ENCODE measurements around the gene FOXO6. TPM values are rescaled to one million over a fixed set of nuclear protein-coding genes. Genes with fewer than 3 reads are reported as not detected.

The FOXO6 gene
- total and polyA plus RNA-seq, 2 of the 13 experiments (the other 11 are each of a cell fraction or from before 2014, with no cell fraction given): 0.13 TPM; not detected in 1

GRCh38 chr1:41365320-41365633 lies 4.0 kb downstream of the FOXO6 start:
- Histone ChIP-seq H3K4me2 (ENCODE audit: low read depth, low read length) (no peak overlapping the region), H3K79me2 (ENCODE audit: insufficient read depth, low read length) (no peaks in the 10 kb centered on the region), H3K27me3 (ENCODE audit: control insufficient read depth in 1 of 2, insufficient read depth in 2 of 2, low read length in 2 of 2) (peaks cover 11 to 31% of the 10 kb centered on the region in 2 experiments), H3K9me3 (ENCODE audit: low read length) (no peaks in the 10 kb centered on the region), H3K9ac (ENCODE audit: insufficient read depth, low read depth, low read length) (no peak overlapping the region), H3K4me1 (ENCODE audit: insufficient read depth, low read length) (peaks cover 17% of the 10 kb centered on the region), H4K20me1 (ENCODE audit: insufficient read depth, low read length) (peaks cover 3% of the 10 kb centered on the region; the same call in 1 of the 2 replicates), H2AFZ (ENCODE audit: low read length) (no peak overlapping the region), H3K36me3 (replicated peaks in 1 of 2; ENCODE audit: control insufficient read depth in 1 of 2, insufficient read depth in 2 of 2, low read length in 2 of 2) (no peaks in the 10 kb centered on the region), H3K27ac (ENCODE audit: extremely low read length, insufficient read depth, low read length) (no peak overlapping the region), H3K4me3 (replicated peaks in 1 of 3; ENCODE audit: insufficient read depth in 1 of 3, low read depth in 2 of 3, low read length in 3 of 3) (no peak overlapping the region)
- ChIA-PET CTCF (ENCODE audit: low intra/inter-chr PET ratio, low total read pairs) (no interaction called here), POLR2A (no interaction called here)
- DNase-seq (ENCODE audit: low spot score): no peak
- TF ChIP-seq ZNF792 (CRISPR knock-in tag; IDR thresholded peaks at IDR 0.05) (no peak), NFKB2 (CRISPR knock-in tag; IDR thresholded peaks at IDR 0.05; ENCODE audit: borderline replicate concordance) (no peak)
- no TSS peak for BruUV-seq (replicated peaks)
- ATAC-seq: no peak
- FAIRE-seq: no peak
- in situ Hi-C loops (cut with HindIII; ENCODE audit: extremely low pct_ligation_motif_present, low pct_unique_long_range_greater_than_20kb): no loop called here
- intact Hi-C loops (cut with micrococcal nuclease; ENCODE audit: unreplicated experiment): no loop called here

GRCh38 chr1:41365772-41366454 lies 4.7 kb downstream of the FOXO6 start:
- POLR2A ChIA-PET: no interaction called here
- peaks cover 3% of the 10 kb centered on the region; the same call in 1 of the 2 replicates for H4K20me1 ChIP-seq (ENCODE audit: insufficient read depth, low read length)
- intact Hi-C loops (cut with micrococcal nuclease; ENCODE audit: unreplicated experiment): no loop called here
- no peak for DNase-seq (ENCODE audit: low spot score)
- peaks cover 18% of the 10 kb centered on the region for H3K4me1 ChIP-seq (ENCODE audit: insufficient read depth, low read length)
- no peaks in the 10 kb centered on the region for H3K9me3 ChIP-seq (ENCODE audit: low read length)
- no TSS peak for BruUV-seq (replicated peaks)
- H3K79me2 ChIP-seq (ENCODE audit: insufficient read depth, low read length): no peaks in the 10 kb centered on the region
- peaks cover 11 to 31% of the 10 kb centered on the region in 2 experiments for H3K27me3 ChIP-seq (ENCODE audit: control insufficient read depth in 1 of 2, insufficient read depth in 2 of 2, low read length in 2 of 2)
- CTCF ChIA-PET (ENCODE audit: low intra/inter-chr PET ratio, low total read pairs): no interaction called here
- no peak overlapping the region for H3K27ac ChIP-seq (ENCODE audit: extremely low read length, insufficient read depth, low read length)
- H2AFZ ChIP-seq (ENCODE audit: low read length): no peak overlapping the region
- 67% methylated on average over 10 of the region's 23 CpGs for WGBS (ENCODE audit: low lambda C conversion rate)
- H3K9ac ChIP-seq (ENCODE audit: insufficient read depth, low read depth, low read length): no peak overlapping the region
- no peak overlapping the region for H3K4me3 ChIP-seq (replicated peaks in 1 of 3; ENCODE audit: insufficient read depth in 1 of 3, low read depth in 2 of 3, low read length in 3 of 3)
- no peaks in the 10 kb centered on the region for H3K36me3 ChIP-seq (replicated peaks in 1 of 2; ENCODE audit: control insufficient read depth in 1 of 2, insufficient read depth in 2 of 2, low read length in 2 of 2)
- no peak for FAIRE-seq
- H3K4me2 ChIP-seq (ENCODE audit: low read depth, low read length): no peak overlapping the region
- ATAC-seq: no peak
- in situ Hi-C loops (cut with HindIII; ENCODE audit: extremely low pct_ligation_motif_present, low pct_unique_long_range_greater_than_20kb): no loop called here
- TF ChIP-seq ZNF720 (CRISPR knock-in tag; IDR thresholded peaks at IDR 0.05) (no peak), HOXA7 (CRISPR knock-in tag; IDR thresholded peaks at IDR 0.05) (no peak), ZNF772 (CRISPR knock-in tag; IDR thresholded peaks at IDR 0.05) (no peak), EZH2 (conservative IDR thresholded peaks at IDR 0.05; ENCODE audit: low read depth, low read length) (no peak), ZNF580 (CRISPR knock-in tag; IDR thresholded peaks at IDR 0.05; ENCODE audit: borderline replicate concordance, low read depth) (no peak), ZNF746 (CRISPR knock-in tag; IDR thresholded peaks at IDR 0.05) (no peak), IKZF4 (CRISPR knock-in tag; IDR thresholded peaks at IDR 0.05; ENCODE audit: borderline replicate concordance, low read depth, not compliant biosample characterization) (no peak), ZNF883 (CRISPR knock-in tag; IDR thresholded peaks at IDR 0.05; ENCODE audit: not compliant biosample characterization) (no peak), HDAC6 (IDR thresholded peaks at IDR 0.05; ENCODE audit: low read depth, low read length) (no peak), MATR3 (CRISPR knock-in tag; IDR thresholded peaks at IDR 0.05) (no peak), ELF4 (CRISPR knock-in tag; IDR thresholded peaks at IDR 0.05; ENCODE audit: borderline replicate concordance) (no peak)
- TF ChIP-seq, protein P1, sequence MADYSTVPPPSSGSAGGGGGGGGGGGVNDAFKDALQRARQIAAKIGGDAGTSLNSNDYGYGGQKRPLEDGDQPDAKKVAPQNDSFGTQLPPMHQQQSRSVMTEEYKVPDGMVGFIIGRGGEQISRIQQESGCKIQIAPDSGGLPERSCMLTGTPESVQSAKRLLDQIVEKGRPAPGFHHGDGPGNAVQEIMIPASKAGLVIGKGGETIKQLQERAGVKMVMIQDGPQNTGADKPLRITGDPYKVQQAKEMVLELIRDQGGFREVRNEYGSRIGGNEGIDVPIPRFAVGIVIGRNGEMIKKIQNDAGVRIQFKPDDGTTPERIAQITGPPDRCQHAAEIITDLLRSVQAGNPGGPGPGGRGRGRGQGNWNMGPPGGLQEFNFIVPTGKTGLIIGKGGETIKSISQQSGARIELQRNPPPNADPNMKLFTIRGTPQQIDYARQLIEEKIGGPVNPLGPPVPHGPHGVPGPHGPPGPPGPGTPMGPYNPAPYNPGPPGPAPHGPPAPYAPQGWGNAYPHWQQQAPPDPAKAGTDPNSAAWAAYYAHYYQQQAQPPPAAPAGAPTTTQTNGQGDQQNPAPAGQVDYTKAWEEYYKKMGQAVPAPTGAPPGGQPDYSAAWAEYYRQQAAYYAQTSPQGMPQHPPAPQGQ (CRISPR knock-in tag; IDR thresholded peaks at IDR 0.05; ENCODE audit: borderline replicate concordance): no peak
- TF ChIP-seq, protein P2, sequence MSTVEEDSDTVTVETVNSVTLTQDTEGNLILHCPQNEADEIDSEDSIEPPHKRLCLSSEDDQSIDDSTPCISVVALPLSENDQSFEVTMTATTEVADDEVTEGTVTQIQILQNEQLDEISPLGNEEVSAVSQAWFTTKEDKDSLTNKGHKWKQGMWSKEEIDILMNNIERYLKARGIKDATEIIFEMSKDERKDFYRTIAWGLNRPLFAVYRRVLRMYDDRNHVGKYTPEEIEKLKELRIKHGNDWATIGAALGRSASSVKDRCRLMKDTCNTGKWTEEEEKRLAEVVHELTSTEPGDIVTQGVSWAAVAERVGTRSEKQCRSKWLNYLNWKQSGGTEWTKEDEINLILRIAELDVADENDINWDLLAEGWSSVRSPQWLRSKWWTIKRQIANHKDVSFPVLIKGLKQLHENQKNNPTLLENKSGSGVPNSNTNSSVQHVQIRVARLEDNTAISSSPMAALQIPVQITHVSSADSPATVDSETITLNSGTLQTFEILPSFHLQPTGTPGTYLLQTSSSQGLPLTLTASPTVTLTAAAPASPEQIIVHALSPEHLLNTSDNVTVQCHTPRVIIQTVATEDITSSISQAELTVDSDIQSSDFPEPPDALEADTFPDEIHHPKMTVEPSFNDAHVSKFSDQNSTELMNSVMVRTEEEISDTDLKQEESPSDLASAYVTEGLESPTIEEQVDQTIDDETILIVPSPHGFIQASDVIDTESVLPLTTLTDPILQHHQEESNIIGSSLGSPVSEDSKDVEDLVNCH (CRISPR knock-in tag; IDR thresholded peaks at IDR 0.05): no peak

Data from HepG2 (cell line).